HG03378 (cell line): Measurements from ENCODE around the gene VGLL1.

ENCODE experiments used
- ATAC-seq: cut with Tn5 transposase; IDR thresholded peaks from one replicate; pipeline ENCODE4 v1.9.1; 2021; ENCODE audit warnings: mild to moderate bottlenecking, moderate library complexity; ENCODE audit not compliant: unreplicated experiment

VGLL1 gene

GRCh38 chrX:136551410-136551809 lies 19.4 kb downstream of the VGLL1 start:
- no peak for ATAC-seq

GRCh38 chrX:136555694-136556093 lies 23.7 kb downstream of the VGLL1 start:
- no peak for ATAC-seq

GRCh38 chrX:136572030-136572429 lies 40.0 kb downstream of the VGLL1 start:
- peak; percentile 59 for ATAC-seq

GRCh38 chrX:136574548-136574947 lies 42.5 kb downstream of the VGLL1 start:
- no peak for ATAC-seq

GRCh38 chrX:136577552-136577951 lies 45.5 kb downstream of the VGLL1 start:
- ATAC-seq, result peak; percentile 90

- ATAC-seq, result no peak
These were observed 48.3 kb downstream of the VGLL1 start for GRCh38 chrX:136580316-136580715.

GRCh38 chrX:136582624-136583023 lies 50.6 kb downstream of the VGLL1 start:
- ATAC-seq, result no peak

GRCh38 chrX:136584545-136584944 lies 52.5 kb downstream of the VGLL1 start:
- no peak for ATAC-seq

GRCh38 chrX:136585262-136585661 lies 53.2 kb downstream of the VGLL1 start:
- ATAC-seq, result no peak

- ATAC-seq, result no peak
These were observed 53.9 kb downstream of the VGLL1 start for GRCh38 chrX:136585960-136586359.

GRCh38 chrX:136586386-136586785 lies 54.4 kb downstream of the VGLL1 start:
- ATAC-seq, result no peak

GRCh38 chrX:136587532-136587931 lies 55.5 kb downstream of the VGLL1 start:
- no peak for ATAC-seq

GRCh38 chrX:136588036-136588435 lies 56.0 kb downstream of the VGLL1 start:
- peak; percentile 53 for ATAC-seq

GRCh38 chrX:136589966-136590365 lies 58.0 kb downstream of the VGLL1 start:
- no peak for ATAC-seq

- no peak for ATAC-seq
These were observed 65.3 kb downstream of the VGLL1 start for GRCh38 chrX:136597356-136597755.

GRCh38 chrX:136597954-136598353 lies 65.9 kb downstream of the VGLL1 start:
- no peak for ATAC-seq

GRCh38 chrX:136598631-136599030 lies 66.6 kb downstream of the VGLL1 start:
- ATAC-seq, result no peak

- no peak for ATAC-seq
These were observed 68.0 kb downstream of the VGLL1 start for GRCh38 chrX:136600059-136600458.
